ENCODE results near the gene SPSB3.

The SPSB3 gene

GRCh38 chr16:1775006-1775845 is 7.1 kb downstream of the SPSB3 start:
- no peak for DNase-seq (ENCODE audit: low spot score)

DNA sequence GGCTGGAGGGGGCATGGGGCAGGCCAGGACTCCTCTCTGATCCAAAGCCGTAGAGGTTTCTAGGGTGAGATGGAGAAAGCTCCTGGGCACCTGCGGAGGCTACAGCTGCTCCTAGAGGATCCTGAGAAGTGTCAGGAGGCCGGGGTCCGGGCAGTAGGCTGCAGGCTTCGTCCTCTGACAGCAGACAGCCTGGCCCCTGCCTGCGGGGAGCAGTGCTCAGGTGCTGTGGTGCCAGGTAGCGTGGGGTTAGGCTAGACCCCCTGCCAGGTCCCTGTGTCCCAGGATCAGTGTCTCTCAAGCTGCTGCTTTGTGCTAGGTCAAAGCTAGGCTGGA is 8.0 kb downstream of the SPSB3 start:
- DNase-seq (ENCODE audit: low spot score), result no peak

DNA sequence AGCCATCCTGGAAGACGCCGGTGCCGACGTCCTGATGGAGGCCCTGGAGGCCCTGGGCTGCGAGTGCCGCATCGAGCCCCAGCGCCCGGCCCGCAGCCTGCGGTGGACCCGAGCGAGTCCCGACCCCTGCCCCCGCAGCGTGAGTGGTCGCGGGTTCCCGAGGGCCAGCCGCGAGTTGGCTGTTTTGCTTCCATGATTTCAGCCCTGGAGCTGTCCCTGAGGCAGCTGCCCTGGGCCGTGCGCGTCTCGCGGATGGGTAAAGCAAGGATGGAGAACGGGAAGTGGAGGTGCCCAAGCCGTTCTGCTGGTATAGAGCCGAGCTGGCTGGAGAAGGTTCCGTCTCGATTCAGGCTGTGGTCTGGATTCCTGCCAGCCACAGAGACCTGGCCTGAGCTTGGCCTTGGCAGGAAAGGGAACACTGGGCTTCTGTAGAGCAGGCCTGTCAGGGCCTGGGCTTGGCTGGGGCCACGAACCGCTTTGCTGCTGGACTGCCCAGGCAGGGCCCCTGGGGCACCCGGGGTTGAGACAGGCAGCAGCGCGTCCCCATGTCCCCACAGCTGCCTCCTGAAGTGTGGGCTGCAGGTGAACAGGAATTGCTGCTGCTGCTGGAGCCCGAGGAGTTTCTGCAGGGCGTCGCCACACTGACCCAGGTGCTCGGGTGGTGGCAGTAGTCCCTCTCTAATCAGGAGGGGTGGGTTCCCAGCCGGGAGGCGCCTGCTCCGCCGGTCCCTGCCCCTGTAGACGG is 8.5 kb downstream of the SPSB3 start:
- DNase-seq (ENCODE audit: low spot score), result peak; percentile 56

DNA sequence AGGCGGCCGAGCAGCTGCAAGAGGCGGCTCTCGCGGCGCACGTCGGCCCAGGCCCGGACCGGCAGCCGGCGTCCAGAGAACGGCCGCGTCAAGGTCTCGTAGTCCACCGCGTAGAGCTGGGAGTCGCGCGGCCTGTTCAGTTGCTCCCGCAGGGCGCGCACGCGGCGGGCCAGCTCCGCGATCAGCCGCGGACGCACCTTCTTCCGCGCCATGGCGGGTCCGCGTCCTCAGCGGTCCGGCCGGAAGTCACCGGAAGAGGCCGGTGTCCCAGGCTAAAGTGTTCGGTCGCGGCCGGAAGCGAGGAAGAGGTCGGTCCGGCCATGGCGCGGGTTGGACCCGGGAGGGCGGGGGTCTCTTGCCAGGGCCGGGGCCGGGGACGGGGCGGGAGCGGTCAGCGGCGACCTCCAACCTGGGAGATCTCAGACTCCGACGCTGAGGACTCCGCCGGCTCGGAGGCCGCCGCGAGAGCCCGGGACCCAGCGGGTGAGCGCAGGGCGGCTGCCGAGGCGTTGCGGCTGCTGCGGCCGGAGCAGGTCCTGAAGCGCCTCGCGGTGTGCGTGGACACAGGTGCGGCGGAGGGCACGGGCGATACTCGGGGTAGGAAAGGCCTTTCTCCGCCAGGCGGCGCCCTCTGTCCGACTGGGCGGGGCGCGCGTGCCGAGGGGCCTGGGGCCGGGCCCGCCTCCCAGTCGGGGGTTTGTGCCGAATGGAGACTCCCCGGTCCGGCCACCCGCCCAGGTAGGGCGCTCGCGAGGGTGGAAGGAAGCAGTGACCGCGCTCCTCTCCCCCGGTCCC is 9.3 kb downstream of the SPSB3 start, which contains the start of gene MRPS34:
Gene MRPS34, minus strand, starts transcription at position 227 of the 795 bp plus-strand sequence. Its CDS starts 15 bp downstream, at position 212.
- DNase-seq (ENCODE audit: low spot score), result peak; percentile 77

DNA sequence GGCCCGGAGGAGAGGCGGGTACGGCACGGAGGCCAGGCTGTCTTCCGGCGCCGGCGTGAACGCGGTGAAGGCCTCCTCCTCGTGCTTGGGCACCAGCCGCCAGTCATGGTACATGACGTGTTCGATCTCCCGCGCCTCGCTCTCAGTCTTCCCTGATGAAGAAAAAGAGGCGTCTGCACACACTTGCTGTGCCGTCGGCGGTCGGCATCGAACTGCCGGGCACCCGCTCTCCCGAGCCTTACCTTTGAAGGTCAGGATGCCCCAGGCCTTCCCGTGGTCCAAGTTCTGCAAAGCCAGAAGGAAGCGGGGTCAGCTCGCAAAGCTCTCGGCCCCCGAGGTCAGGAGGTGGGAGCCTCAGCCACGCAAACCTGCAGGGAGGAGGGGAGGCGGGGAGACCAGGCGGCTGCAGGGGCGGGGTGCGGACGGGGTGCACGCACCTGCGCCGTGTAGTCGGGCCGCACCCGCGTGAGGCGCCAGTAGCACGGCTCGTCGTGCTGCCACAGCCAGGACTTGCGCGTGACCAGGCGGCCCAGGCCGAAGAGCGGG is 9.9 kb downstream of the SPSB3 start, which contains the start of gene EME2:
Gene EME2, plus strand, starts transcription at position 449 of the 546 bp plus-strand sequence. CDS start 418 bp downstream, outside the sequence.
- DNase-seq (ENCODE audit: low spot score), result no peak

DNA sequence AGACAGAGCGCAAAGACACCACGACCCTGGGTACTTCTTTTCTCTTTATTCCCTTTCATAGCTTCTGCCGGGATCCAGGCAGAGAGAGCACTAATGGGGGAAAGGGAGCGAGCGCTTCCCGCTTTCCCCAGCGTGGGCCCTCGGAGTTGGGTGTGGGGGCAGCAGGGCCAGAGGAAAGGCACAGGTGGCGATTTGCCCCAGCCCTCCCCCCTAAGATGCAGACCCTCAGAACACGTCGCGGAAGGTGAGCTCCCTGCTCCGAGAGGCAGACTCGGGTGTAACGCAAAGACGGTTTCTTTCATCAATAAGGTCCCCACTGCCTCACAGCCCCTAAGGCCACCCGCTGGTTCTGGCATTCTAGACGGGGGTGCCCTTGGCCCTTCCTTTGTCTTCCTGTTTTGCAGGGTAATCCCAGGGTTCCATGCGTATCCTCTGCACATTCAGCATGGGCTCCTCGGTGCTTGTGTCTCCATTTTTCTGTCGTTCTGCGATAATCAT is 10.5 kb downstream of the SPSB3 start:
- no peak for DNase-seq (ENCODE audit: low spot score)

DNA sequence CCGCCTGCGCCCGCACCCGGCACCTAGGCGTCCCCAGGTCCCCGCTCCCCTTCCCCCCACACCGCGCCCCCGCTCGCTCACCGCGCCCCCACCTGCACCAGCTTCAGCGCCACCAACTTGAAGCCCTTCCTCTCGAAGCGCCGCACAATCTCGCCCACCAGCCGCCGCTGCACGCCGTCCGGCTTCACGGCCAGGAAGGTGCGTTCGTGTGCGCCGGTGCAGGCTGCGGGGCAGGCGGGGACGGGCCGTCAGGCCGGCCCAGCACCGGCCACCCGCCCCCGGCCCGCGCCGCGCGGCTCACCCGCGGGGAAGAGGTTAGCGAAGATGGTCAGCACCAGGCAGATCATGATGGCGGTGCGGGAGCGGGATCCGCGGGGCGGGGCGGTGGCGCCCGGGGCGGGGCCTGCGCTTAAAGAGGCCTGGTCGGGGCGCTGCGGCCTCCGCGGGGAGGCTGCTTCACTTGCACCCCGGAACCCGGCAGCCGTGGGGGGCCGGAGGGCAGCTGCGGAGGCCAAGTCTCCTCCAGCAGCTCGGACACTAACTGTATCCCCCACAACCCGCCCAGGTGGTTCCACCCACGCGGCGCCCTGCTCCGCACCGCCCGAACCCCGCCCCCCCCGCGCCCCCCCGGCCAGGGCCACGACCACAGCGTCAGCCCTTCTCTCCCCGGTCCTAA is 11.0 kb downstream of the SPSB3 start, which contains the start of gene NME3:
Gene NME3, minus strand, starts transcription at position 356 of the 676 bp plus-strand sequence. Its CDS starts 9 bp downstream, at position 347.
- peak; percentile 76 for DNase-seq (ENCODE audit: low spot score)

DNA sequence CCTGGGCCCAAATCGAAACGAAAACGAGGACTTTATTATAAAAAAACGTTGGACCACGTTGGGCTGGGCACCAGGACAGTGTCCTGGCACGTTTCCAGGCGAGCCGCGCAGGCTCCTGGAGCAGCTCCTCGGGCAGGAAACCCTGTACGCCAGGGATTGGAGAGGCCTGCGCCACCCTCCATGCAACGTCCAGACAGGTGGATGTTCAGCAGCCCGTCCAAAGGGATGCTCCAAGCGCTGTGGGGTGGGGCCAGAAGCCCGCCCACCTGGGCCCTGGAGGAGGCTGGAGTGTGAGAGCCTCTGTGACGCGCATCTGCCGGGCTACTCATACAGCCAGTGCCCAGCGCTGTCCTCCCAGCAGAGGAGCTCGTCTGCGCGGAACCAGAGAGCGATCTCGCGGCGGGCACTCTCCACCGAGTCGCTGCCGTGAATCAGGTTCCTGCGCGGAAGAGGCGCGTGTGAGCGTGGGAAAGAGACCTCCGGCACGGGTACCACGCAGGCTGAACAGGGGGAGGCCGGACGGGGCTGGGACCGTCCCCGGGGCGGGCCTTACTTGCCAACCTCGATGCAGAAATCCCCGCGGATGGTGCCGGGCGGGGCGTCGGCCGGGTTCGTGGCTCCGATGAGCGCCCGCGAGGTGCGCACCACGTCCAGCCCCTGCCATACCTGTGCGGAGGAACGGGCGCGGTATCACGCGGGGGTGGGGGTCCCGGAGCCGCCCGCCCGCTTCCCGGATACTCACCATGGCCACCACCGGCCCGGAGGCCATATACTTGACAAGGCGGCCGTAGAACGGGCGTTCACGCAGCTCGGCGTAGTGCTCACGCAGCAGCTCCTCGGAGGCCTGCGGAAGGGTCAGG is 11.8 kb downstream of the SPSB3 start:
- peak; percentile 48 for DNase-seq (ENCODE audit: low spot score)

DNA sequence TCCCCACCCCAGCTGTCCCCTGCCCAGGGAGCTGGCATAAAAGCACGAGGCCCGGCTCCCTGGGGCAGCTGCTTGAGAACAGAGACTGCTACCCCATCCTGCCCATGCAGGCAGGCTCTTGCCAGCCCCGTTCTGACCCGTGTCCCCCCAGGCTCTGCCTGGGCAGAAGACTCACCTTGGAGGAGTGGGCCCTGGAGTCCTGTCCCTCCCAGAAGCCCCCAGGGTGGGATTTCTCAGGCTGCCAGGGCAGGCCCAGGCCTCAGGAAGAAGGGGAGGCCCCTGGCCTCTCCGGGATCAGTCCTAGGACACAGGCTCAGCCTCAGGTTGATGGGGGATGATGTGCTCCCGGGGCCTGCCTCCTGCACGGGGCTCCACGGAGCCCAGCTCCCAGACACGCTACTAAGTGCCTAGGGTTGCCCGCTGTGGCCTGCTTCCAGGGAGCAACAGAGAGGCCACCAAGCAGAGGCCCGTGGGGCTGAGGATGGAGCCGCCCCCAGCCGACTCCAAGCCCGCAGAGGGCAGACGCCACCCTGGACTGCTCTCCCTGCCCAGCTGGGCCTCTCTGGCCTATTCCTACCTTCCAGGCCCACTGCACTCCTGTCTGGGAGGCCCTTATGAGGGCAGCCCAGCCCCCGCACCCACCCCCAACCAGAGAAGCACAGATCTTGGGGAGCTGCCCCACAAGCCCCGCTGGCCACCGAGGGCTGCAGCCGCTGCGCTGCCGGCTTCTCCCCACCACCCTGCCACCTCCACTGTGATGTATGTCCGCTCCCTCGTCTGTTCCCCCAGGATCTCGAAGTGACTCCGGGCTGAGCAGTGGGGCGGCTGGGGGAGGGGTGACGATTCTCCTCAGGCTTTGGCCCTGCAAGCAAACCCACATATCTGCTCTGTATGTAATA is 12.7 kb downstream of the SPSB3 start:
- DNase-seq (ENCODE audit: low spot score), result no peak

GRCh38 chr16:1768767-1769401 is 13.5 kb downstream of the SPSB3 start:
- DNase-seq (ENCODE audit: low spot score), result no peak

- DNase-seq (ENCODE audit: low spot score), result no peak
These were observed 14.2 kb downstream of the SPSB3 start for GRCh38 chr16:1768061-1768766.

GRCh38 chr16:1767116-1767994 is 15.0 kb downstream of the SPSB3 start:
- no peak for DNase-seq (ENCODE audit: low spot score)

GRCh38 chr16:1766701-1767100 is 15.7 kb downstream of the SPSB3 start:
- DNase-seq (ENCODE audit: low spot score), result no peak

DNA sequence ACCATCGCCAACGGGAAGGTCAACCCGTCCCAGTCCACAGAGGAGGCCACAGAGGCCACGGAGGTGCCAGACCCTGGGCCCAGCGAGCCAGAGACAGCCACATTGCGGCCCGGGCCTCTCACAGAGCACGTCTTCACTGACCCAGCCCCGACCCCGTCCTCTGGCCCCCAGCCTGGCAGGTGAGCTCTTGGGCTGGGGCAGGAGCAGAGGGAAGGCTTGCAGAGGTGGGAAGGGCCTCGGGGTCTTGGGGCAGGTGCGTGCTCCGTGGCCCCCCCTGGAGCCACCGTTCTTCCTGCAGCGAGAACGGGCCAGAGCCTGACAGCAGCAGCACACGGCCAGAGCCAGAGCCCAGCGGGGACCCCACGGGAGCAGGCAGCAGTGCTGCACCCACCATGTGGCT is 16.1 kb downstream of the SPSB3 start:
- no peak for DNase-seq (ENCODE audit: low spot score)

GRCh38 chr16:1765826-1766225 is 16.5 kb downstream of the SPSB3 start:
- no peak for DNase-seq (ENCODE audit: low spot score)

GRCh38 chr16:1764971-1765370 is 17.4 kb downstream of the SPSB3 start:
- no peak for DNase-seq (ENCODE audit: low spot score)

All from Ammon's horn (tissue), 1 donor.